Measurements from ENCODE around the gene ZNF548. TPM values are rescaled to one million over a fixed set of nuclear protein-coding genes. Genes with fewer than 3 reads are reported as not detected.

Gene ZNF548
- total and polyA plus RNA-seq, 2 donors (not counting 1 experiment from before 2014, with no cell fraction given), result 52.5 to 83.8 TPM

- no CpG with 5 or more reads among the region's 6 CpGs for WGBS (ENCODE audit: insufficient coverage)
- H3K27ac ChIP-seq (ENCODE audit: low read length in 2 of 2), result no peak overlapping the region
- ATAC-seq (ENCODE audit: low read depth) (no peak), DNase-seq (no peak)
- H3K4me2 ChIP-seq (replicated peaks; ENCODE audit: low read depth, low read length, poor library complexity, severe bottlenecking), result no peak overlapping the region
- ChIA-PET POLR2A (no interaction called here), CTCF (interaction anchor here (0.6 kb wide), 1 partner anchor 563 kb away, joined by 3 read pairs; no protein-coding TSS in a partner anchor)
- H3K4me1 ChIP-seq (ENCODE audit: control insufficient read depth in 2 of 2, insufficient read depth in 2 of 2, low read length in 2 of 2), result no peaks in the 10 kb centered on the region
- H3K36me3 ChIP-seq (replicated peaks in 1 of 2; ENCODE audit: control extremely low read depth in 1 of 2, control insufficient read depth in 1 of 2, extremely low read depth in 1 of 2, insufficient read depth in 2 of 2, low read length in 1 of 2), result no peaks in the 10 kb centered on the region
- peaks cover 0 to 3% (median 0%) of the 10 kb centered on the region in 4 experiments for H3K27me3 ChIP-seq (replicated peaks in 1 of 4; ENCODE audit: control extremely low read depth in 1 of 4, control insufficient read depth in 3 of 4, insufficient read depth in 4 of 4, low read length in 3 of 4)
- H2AFZ ChIP-seq (ENCODE audit: insufficient read depth, low read depth, low read length, poor library complexity, severe bottlenecking), result no peak overlapping the region
- no peak overlapping the region for H3K9ac ChIP-seq (ENCODE audit: low read length)
- H3K79me2 ChIP-seq (ENCODE audit: control insufficient read depth, insufficient read depth, low read length), result no peaks in the 10 kb centered on the region
- Mint-ChIP-seq H3K9me3 (ENCODE audit: insufficient read depth) (no peaks in the 10 kb centered on the region), H3K27me3 (peaks cover 3% of the 10 kb centered on the region), H3K4me3 (no peak overlapping the region), H3K27ac (no peak overlapping the region), H3K4me1 (no peaks in the 10 kb centered on the region)
- no peaks in the 10 kb centered on the region for H4K20me1 ChIP-seq (ENCODE audit: control insufficient read depth, insufficient read depth, low read length, poor library complexity, severe bottlenecking)
- no peaks in the 10 kb centered on the region for H3K9me3 ChIP-seq (ENCODE audit: control extremely low read depth in 1 of 3, control insufficient read depth in 2 of 3, insufficient read depth in 1 of 3, low read length in 2 of 3)
- intact Hi-C loops (cut with micrococcal nuclease), result no loop called here
- TF ChIP-seq CTCF (IDR thresholded peaks at IDR 0.05) (no peak), EZH2 (IDR thresholded peaks at IDR 0.05; ENCODE audit: borderline replicate concordance, insufficient read depth, low read depth, low read length, poor library complexity, severe bottlenecking) (no peak)
- no peak overlapping the region for H3K4me3 ChIP-seq (ENCODE audit: control extremely low read depth in 1 of 5, extremely low read depth in 1 of 5, insufficient read depth in 1 of 5, low read depth in 2 of 5, low read length in 4 of 5)
Observed at GRCh38 chr19:57342582-57342981, 47.1 kb upstream of the ZNF548 start.

- peaks cover 3% of the 10 kb centered on the region for H3K9me3 Mint-ChIP-seq (ENCODE audit: insufficient read depth)
Observed at GRCh38 chr19:57348136-57348535, 41.5 kb upstream of the ZNF548 start.

More at GRCh38 chr19:57348136-57348535, 41.5 kb upstream of the ZNF548 start:
- ChIA-PET CTCF (no interaction called here), POLR2A (interaction anchor here (0.7 kb wide), 1 partner anchor 126 kb away, joined by 5 read pairs; no protein-coding TSS in a partner anchor)
- no peaks in the 10 kb centered on the region for H4K20me1 ChIP-seq (ENCODE audit: control insufficient read depth, insufficient read depth, low read length, poor library complexity, severe bottlenecking)
- Mint-ChIP-seq H3K27ac (no peak overlapping the region), H3K4me3 (no peak overlapping the region), H3K4me1 (peaks cover 25% of the 10 kb centered on the region), H3K27me3 (peaks cover 7% of the 10 kb centered on the region)
- peaks cover 0 to 3% (median 0%) of the 10 kb centered on the region in 4 experiments for H3K27me3 ChIP-seq (replicated peaks in 1 of 4; ENCODE audit: control extremely low read depth in 1 of 4, control insufficient read depth in 3 of 4, insufficient read depth in 4 of 4, low read length in 3 of 4)
- no peak for ATAC-seq (ENCODE audit: low read depth)
- H3K9me3 ChIP-seq (ENCODE audit: control extremely low read depth in 1 of 3, control insufficient read depth in 2 of 3, insufficient read depth in 1 of 3, low read length in 2 of 3), result peaks cover 0 to 4% (median 0%) of the 10 kb centered on the region in 3 donors
- no peaks in the 10 kb centered on the region for H3K36me3 ChIP-seq (replicated peaks in 1 of 2; ENCODE audit: control extremely low read depth in 1 of 2, control insufficient read depth in 1 of 2, extremely low read depth in 1 of 2, insufficient read depth in 2 of 2, low read length in 1 of 2)
- no peak overlapping the region for H3K27ac ChIP-seq (ENCODE audit: low read length in 2 of 2)
- no peak overlapping the region for H3K4me3 ChIP-seq (ENCODE audit: control extremely low read depth in 1 of 5, extremely low read depth in 1 of 5, insufficient read depth in 1 of 5, low read depth in 2 of 5, low read length in 4 of 5)
- no CpG with 5 or more reads among the region's 3 CpGs for WGBS (ENCODE audit: insufficient coverage)
- no peak overlapping the region for H3K9ac ChIP-seq (ENCODE audit: low read length)
- no peak overlapping the region for H2AFZ ChIP-seq (ENCODE audit: insufficient read depth, low read depth, low read length, poor library complexity, severe bottlenecking)
- H3K79me2 ChIP-seq (ENCODE audit: control insufficient read depth, insufficient read depth, low read length), result peaks cover 20% of the 10 kb centered on the region
- TF ChIP-seq EZH2 (IDR thresholded peaks at IDR 0.05; ENCODE audit: borderline replicate concordance, insufficient read depth, low read depth, low read length, poor library complexity, severe bottlenecking) (no peak), CTCF (IDR thresholded peaks at IDR 0.05) (no peak)
- no peak overlapping the region for H3K4me2 ChIP-seq (replicated peaks; ENCODE audit: low read depth, low read length, poor library complexity, severe bottlenecking)
- intact Hi-C loops (cut with micrococcal nuclease), result no loop called here
- DNase-seq, result no peak
- H3K4me1 ChIP-seq (ENCODE audit: control insufficient read depth in 2 of 2, insufficient read depth in 2 of 2, low read length in 2 of 2), result peaks cover 15 to 19% of the 10 kb centered on the region in 2 donors

Measured in B cell (primary cell).